Neutrophil (primary cell): ENCODE data around the gene LEKR1.

Experiments
- H3K27ac ChIP-seq: fragments of 200-600 bp; sonication (generic); 2 replicates; pipeline ENCODE4 v1.5.1; 2016; ENCODE audit warnings: mild to moderate bottlenecking, moderate library complexity
- H3K27me3 ChIP-seq: fragments of 200-600 bp; sonication (generic); 2 replicates; pipeline ENCODE4 v1.6.0; 2016; ENCODE audit warnings: mild to moderate bottlenecking
- H3K36me3 ChIP-seq: fragments of 200-600 bp; sonication (generic); 2 replicates; pipeline ENCODE4 v1.5.1; 2017
- H3K4me1 ChIP-seq, 2 experiments: fragments of 200-600 bp in 1 of 2; sonication (generic) in 1 of 2; 1 replicate in 1 of 2; 2 replicates in 1 of 2; pipeline versions ENCODE4 v1.5.1 to v1.6.1; 2013 to 2016; ENCODE audit warnings: low read depth in 1 of 2, low read length in 1 of 2, mild to moderate bottlenecking in 1 of 2, moderate library complexity in 1 of 2; ENCODE audit not compliant: control insufficient read depth in 1 of 2, insufficient read depth in 1 of 2
- H3K4me3 ChIP-seq, 2 experiments: fragments of 200-600 bp in 1 of 2; sonication (generic) in 1 of 2; 1 replicate in 1 of 2; 2 replicates in 1 of 2; pipeline ENCODE4 v1.5.1; 2013 to 2016; ENCODE audit warnings: low read depth in 1 of 2, low read length in 1 of 2, mild to moderate bottlenecking in 1 of 2, moderate library complexity in 1 of 2
- H3K9me3 ChIP-seq: fragments of 200-600 bp; sonication (generic); 2 replicates; pipeline ENCODE4 v1.5.1; 2016
- CTCF ChIP-seq: fragments of 200-600 bp; sonication (generic); IDR thresholded peaks from 2 replicates; pipeline ENCODE4 v1.5.1; 2016; ENCODE audit warnings: antibody characterized with exemption

Gene LEKR1

GRCh38 chr3:156918746-156919145, 92.6 kb downstream of the LEKR1 start:
- Histone ChIP-seq H3K9me3 (no peaks in the 10 kb centered on the region), H3K27ac (no peak overlapping the region), H3K27me3 (no peaks in the 10 kb centered on the region), H3K4me1 (no peaks in the 10 kb centered on the region), H3K4me3 (no peak overlapping the region), H3K36me3 (no peaks in the 10 kb centered on the region)
- TF ChIP-seq CTCF = no peak

DNA sequence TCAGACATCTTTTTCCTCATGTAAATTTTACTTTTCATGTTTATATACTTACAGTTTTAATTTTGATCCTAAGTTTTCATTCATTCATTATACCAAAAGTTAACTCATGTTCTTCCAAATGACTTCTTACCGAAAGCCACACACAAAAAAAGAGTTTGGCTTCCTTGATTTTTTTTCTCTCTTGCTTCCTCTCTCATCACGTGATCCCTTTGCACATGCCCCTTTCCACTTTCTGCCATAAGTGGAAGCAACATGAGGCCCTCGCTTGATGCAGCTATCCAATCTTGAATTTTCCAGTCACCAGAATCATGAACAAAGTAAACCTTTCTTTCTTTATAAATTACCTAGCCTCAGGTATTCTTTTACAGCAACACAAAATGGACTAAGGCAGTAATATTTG, 93.7 kb downstream of the LEKR1 start:
- H3K27me3 ChIP-seq = no peaks in the 10 kb centered on the region
- H3K4me1 ChIP-seq = no peaks in the 10 kb centered on the region
- no peak for TF ChIP-seq CTCF
- no peak overlapping the region for H3K27ac ChIP-seq
- no peak overlapping the region for H3K4me3 ChIP-seq
- no peaks in the 10 kb centered on the region for H3K36me3 ChIP-seq
- no peaks in the 10 kb centered on the region for H3K9me3 ChIP-seq

GRCh38 chr3:156920399-156920798, 94.2 kb downstream of the LEKR1 start:
- no peaks in the 10 kb centered on the region for H3K27me3 ChIP-seq
- no peaks in the 10 kb centered on the region for H3K4me1 ChIP-seq
- TF ChIP-seq CTCF = no peak
- H3K36me3 ChIP-seq = no peaks in the 10 kb centered on the region
- no peak overlapping the region for H3K4me3 ChIP-seq
- no peaks in the 10 kb centered on the region for H3K9me3 ChIP-seq
- H3K27ac ChIP-seq = no peak overlapping the region

DNA sequence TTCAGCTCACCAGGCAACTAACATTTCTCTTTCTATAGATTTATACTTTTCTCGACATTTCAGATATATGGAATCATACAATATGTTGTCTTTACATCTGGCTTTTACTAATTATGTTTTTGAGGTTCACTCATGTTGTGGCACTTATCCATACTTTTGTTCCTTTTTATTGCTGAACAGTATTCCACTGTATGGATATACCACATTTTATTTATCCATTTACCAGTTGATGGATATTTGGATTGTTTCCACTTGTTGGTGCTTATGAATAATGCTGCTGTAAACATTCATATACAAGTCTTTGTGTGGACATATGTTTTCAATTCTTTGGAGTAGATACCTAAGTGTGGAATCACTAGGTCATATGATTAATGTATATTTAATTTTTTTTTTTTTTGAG, 97.2 kb downstream of the LEKR1 start:
- no peak overlapping the region for H3K27ac ChIP-seq
- no peaks in the 10 kb centered on the region for H3K4me1 ChIP-seq
- H3K4me3 ChIP-seq = no peak overlapping the region
- no peaks in the 10 kb centered on the region for H3K36me3 ChIP-seq
- H3K9me3 ChIP-seq = no peaks in the 10 kb centered on the region
- H3K27me3 ChIP-seq = no peaks in the 10 kb centered on the region
- TF ChIP-seq CTCF = no peak

GRCh38 chr3:156938724-156939123, 112.6 kb downstream of the LEKR1 start:
- no peaks in the 10 kb centered on the region for H3K36me3 ChIP-seq
- no peaks in the 10 kb centered on the region for H3K9me3 ChIP-seq
- TF ChIP-seq CTCF = no peak

GRCh38 chr3:156939315-156939714, 113.2 kb downstream of the LEKR1 start:
- TF ChIP-seq CTCF = no peak
- no peaks in the 10 kb centered on the region for H3K9me3 ChIP-seq
- H3K36me3 ChIP-seq = no peaks in the 10 kb centered on the region
- H3K4me3 ChIP-seq = no peak overlapping the region
- H3K27me3 ChIP-seq = no peaks in the 10 kb centered on the region
- H3K4me1 ChIP-seq = no peaks in the 10 kb centered on the region
- H3K27ac ChIP-seq = no peak overlapping the region

More at GRCh38 chr3:156938724-156939123, 112.6 kb downstream of the LEKR1 start:
- Histone ChIP-seq H3K27ac (no peak overlapping the region), H3K4me1 (no peaks in the 10 kb centered on the region), H3K4me3 (no peak overlapping the region), H3K27me3 (no peaks in the 10 kb centered on the region)
